HCT116 (cell line): ENCODE data around the gene CA14. TPM values are rescaled to one million over a fixed set of nuclear protein-coding genes. Genes with fewer than 3 reads are reported as not detected.

Experiments
- ATAC-seq: fragments of 200-7000 bp; cut with Tn5 transposase; 2 replicates; pipeline ENCODE4 v1.9.1; 2020; ENCODE audit warnings: mild to moderate bottlenecking, moderate library complexity
- BruUV-seq: library from RNA; stranded (reverse); fragments of 400-500 nt; replicated peaks from 2 replicates; lab custom pipeline; 2021; lab: Mats Ljungman, UMichigan
- CTCF ChIA-PET: fragments of 300-600 bp; sonication (Branson Sonifier 250); formaldehyde crosslinking; loops from one replicate; lab custom pipeline; 2021; ENCODE audit warnings: antibody characterized with exemption; lab: Charles Lee
- POLR2A ChIA-PET: fragments of 300-600, 350-600 bp; sonication (Branson Sonifier 250); formaldehyde crosslinking; loops from one replicate; lab custom pipeline; 2021; ENCODE audit warnings: antibody characterized with exemption; lab: Charles Lee
- RAD21 ChIA-PET, 2 experiments: fragments of 300-600 bp; sonication (Branson Sonifier 250); formaldehyde crosslinking; loops; one replicate each; lab custom pipeline; 2023; ENCODE audit warnings: low total read pairs in 2 of 2; ENCODE audit not compliant: uncharacterized antibody in 2 of 2, unreplicated experiment in 2 of 2, low non-redundant PET in 1 of 2; lab: Charles Lee
- DNase-seq: peaks from one replicate; pipeline ENCODE4 v3.0.0-alpha.2; 2010; ENCODE audit warnings: low read depth, low spot score
- H2AFZ ChIP-seq: fragments of 200-600 bp; shearing (Covaris generic), sonication (generic); 2 replicates; pipeline ENCODE4 v1.6.1; 2017; ENCODE audit warnings: low read depth, mixed run types, mixed read lengths, antibody characterized with exemption, low read length; ENCODE audit not compliant: poor library complexity, severe bottlenecking
- H3K27ac ChIP-seq: 2 replicates; pipeline ENCODE4 v1.5.1; 2012; ENCODE audit warnings: low read depth, low read length
- H3K27me3 ChIP-seq: fragments of 200-600 bp; sonication (generic); 2 replicates; pipeline ENCODE4 v1.6.1; 2016; ENCODE audit warnings: mixed run types, low read length, mixed read lengths; ENCODE audit not compliant: insufficient read depth
- H3K36me3 ChIP-seq, 2 experiments: fragments of 200-500 bp in 1 of 2; fragments of 200-600 bp in 1 of 2; sonication (Bioruptor generic) in 1 of 2; sonication (generic) in 1 of 2; 2 replicates each; pipeline versions ENCODE4 v1.5.1 to v1.6.1; 2014 to 2016; ENCODE audit warnings: low read length in 2 of 2, inconsistent platforms in 1 of 2, mixed read lengths in 1 of 2, mixed run types in 1 of 2; ENCODE audit not compliant: insufficient read depth in 2 of 2, control insufficient read depth in 1 of 2
- H3K4me1 ChIP-seq, 2 experiments: fragments of 200-600 bp in 1 of 2; sonication (generic) in 1 of 2; 2 replicates each; pipeline versions ENCODE4 v1.5.1 to v1.6.1; 2012 to 2017; ENCODE audit warnings: low read length in 2 of 2, inconsistent platforms in 1 of 2, mild to moderate bottlenecking in 1 of 2, mixed read lengths in 1 of 2, mixed run types in 1 of 2, moderate library complexity in 1 of 2; ENCODE audit not compliant: insufficient read depth in 2 of 2, control insufficient read depth in 1 of 2
- H3K4me2 ChIP-seq: fragments of 200-600 bp; sonication (generic); 2 replicates; pipeline ENCODE4 v1.6.1; 2017; ENCODE audit warnings: mixed run types, low read length, mixed read lengths
- H3K4me3 ChIP-seq, 2 experiments: fragments of 200-600 bp in 1 of 2; sonication (generic) in 1 of 2; replicated peaks in 1 of 2; 2 replicates each; pipeline ENCODE4 v1.5.1; 2011 to 2016; ENCODE audit warnings: low read length in 2 of 2, control low read depth in 1 of 2, low read depth in 1 of 2, mild to moderate bottlenecking in 1 of 2, mixed read lengths in 1 of 2, mixed run types in 1 of 2
- H3K79me2 ChIP-seq: fragments of 200-600 bp; sonication (generic); 2 replicates; pipeline ENCODE4 v1.6.1; 2017; ENCODE audit warnings: mild to moderate bottlenecking, mixed run types, low read length, moderate library complexity, mixed read lengths; ENCODE audit not compliant: insufficient read depth
- H3K9ac ChIP-seq: fragments of 200-600 bp; sonication (generic); 2 replicates; pipeline ENCODE4 v1.6.1; 2016; ENCODE audit warnings: low read length, mixed read lengths
- H3K9me2 ChIP-seq: fragments of 200-600 bp; sonication (generic), shearing (Covaris generic); 2 replicates; pipeline ENCODE4 v1.6.1; 2017; ENCODE audit warnings: mixed run types, mild to moderate bottlenecking, moderate library complexity; ENCODE audit not compliant: insufficient read depth
- H3K9me3 ChIP-seq, 2 experiments: fragments of 200-500 bp in 1 of 2; fragments of 200-600 bp in 1 of 2; sonication (Bioruptor generic) in 1 of 2; sonication (generic) in 1 of 2; 2 replicates each; pipeline ENCODE4 v1.6.1; 2014 to 2017; ENCODE audit warnings: low read length in 2 of 2, mixed read lengths in 2 of 2, inconsistent platforms in 1 of 2, low read depth in 1 of 2, mild to moderate bottlenecking in 1 of 2, mixed run types in 1 of 2, moderate library complexity in 1 of 2; ENCODE audit not compliant: control insufficient read depth in 1 of 2, insufficient read depth in 1 of 2
- H4K20me1 ChIP-seq: fragments of 200-600 bp; sonication (generic), shearing (Covaris generic); 2 replicates; pipeline ENCODE4 v1.6.1; 2017; ENCODE audit warnings: mixed run types, mild to moderate bottlenecking, moderate library complexity; ENCODE audit not compliant: insufficient read depth
- CBX3 ChIP-seq: IDR thresholded peaks from 2 replicates; pipeline ENCODE4 v1.6.1; 2012; ENCODE audit warnings: low read depth
- CEBPB ChIP-seq: IDR thresholded peaks from 2 replicates; pipeline ENCODE4 v1.6.1; 2012; ENCODE audit warnings: low read depth
- EGR1 ChIP-seq: IDR thresholded peaks from 2 replicates; pipeline ENCODE4 v1.6.1; 2012; ENCODE audit warnings: low read depth
- ELF1 ChIP-seq: IDR thresholded peaks from 2 replicates; pipeline ENCODE4 v1.6.1; 2012; ENCODE audit warnings: low read depth, borderline replicate concordance
- EZH2 ChIP-seq: fragments of 200-600 bp; sonication (generic); IDR thresholded peaks from 2 replicates; pipeline ENCODE4 v1.6.1; 2017; ENCODE audit warnings: antibody characterized with exemption, mixed run types
- EZH2phosphoT487 ChIP-seq: fragments of 200-600 bp; IDR thresholded peaks from 2 replicates; pipeline ENCODE4 v1.6.1; 2018; ENCODE audit warnings: antibody characterized with exemption, borderline replicate concordance
- FOSL1 ChIP-seq: IDR thresholded peaks from 2 replicates; pipeline ENCODE4 v1.6.1; 2012; ENCODE audit warnings: low read depth
- JUND ChIP-seq: IDR thresholded peaks from 2 replicates; pipeline ENCODE4 v1.6.1; 2012
- MAX ChIP-seq: IDR thresholded peaks from 2 replicates; pipeline ENCODE4 v1.6.1; 2012
- POLR2A ChIP-seq: IDR thresholded peaks from 2 replicates; pipeline ENCODE4 v1.7.0; 2011; ENCODE audit warnings: borderline replicate concordance; ENCODE audit not compliant: insufficient read depth, insufficient read length; ENCODE audit errors: extremely low read depth
- POLR2AphosphoS5 ChIP-seq: IDR thresholded peaks from 2 replicates; pipeline ENCODE4 v1.6.1; 2011; ENCODE audit warnings: mild to moderate bottlenecking, low read depth, low read length, moderate library complexity
- RAD21 ChIP-seq: IDR thresholded peaks from 2 replicates; pipeline ENCODE4 v1.6.1; 2012; ENCODE audit warnings: low read depth, mild to moderate bottlenecking
- REST ChIP-seq: IDR thresholded peaks from 2 replicates; pipeline ENCODE4 v1.6.1; 2012; ENCODE audit warnings: low read depth
- SIN3A ChIP-seq: IDR thresholded peaks from 2 replicates; pipeline ENCODE4 v1.6.1; 2012; ENCODE audit warnings: low read depth
- SP1 ChIP-seq: IDR thresholded peaks from 2 replicates; pipeline ENCODE4 v1.6.1; 2012; ENCODE audit warnings: low read depth
- SRF ChIP-seq: IDR thresholded peaks from 2 replicates; pipeline ENCODE4 v1.6.1; 2012; ENCODE audit warnings: low read depth
- TCF7L2 ChIP-seq: IDR thresholded peaks from 2 replicates; pipeline ENCODE4 v1.7.0; 2011; ENCODE audit warnings: borderline replicate concordance, inconsistent platforms; ENCODE audit not compliant: insufficient read depth, insufficient read length; ENCODE audit errors: extremely low read depth
- YY1 ChIP-seq: IDR thresholded peaks from 2 replicates; pipeline ENCODE4 v1.6.1; 2011; ENCODE audit warnings: low read length, low read depth, moderate library complexity, mild to moderate bottlenecking; ENCODE audit not compliant: insufficient replicate concordance; ENCODE audit errors: extremely low read depth
- ZBTB33 ChIP-seq: IDR thresholded peaks from 2 replicates; pipeline ENCODE4 v1.6.1; 2011; ENCODE audit warnings: mild to moderate bottlenecking, low read length, moderate library complexity; ENCODE audit not compliant: insufficient replicate concordance; ENCODE audit errors: extremely low read depth
- ZNF274 ChIP-seq: fragments of 200-500 bp; sonication (Bioruptor generic); IDR thresholded peaks from 2 replicates; pipeline ENCODE4 v1.6.1; 2014; ENCODE audit warnings: mild to moderate bottlenecking, low read depth, low read length, inconsistent platforms
- intact Hi-C: fragments of 100-400 bp; cut with micrococcal nuclease; formaldehyde crosslinking; loops from 2 replicates; pipeline ENCODE4 v1.10.0; 2022
- total RNA-seq: library from RNA; stranded (reverse); gene quantifications from one replicate; pipeline ENCODE4 v1.2.1, GENCODE V29; 2021; ENCODE audit not compliant: unreplicated experiment

The CA14 gene
- total RNA-seq, 1 experiment from 2014 or later, result 0.39 TPM

- TF ChIP-seq ZBTB33 (no peak), ZNF274 (no peak), SRF (no peak), SP1 (no peak), JUND (no peak), EZH2 (no peak), RAD21 (no peak)
- TF ChIP-seq, all 23 proteins: peak for 0
These were observed 826 bp upstream of the CA14 start (continued) for GRCh38 chr1:150256554-150257341.

GRCh38 chr1:150259217-150259616 is 1.6 kb downstream of the CA14 start:
- Histone ChIP-seq H3K4me2 (peak overlapping the region; percentile 76), H3K27me3 (no peaks in the 10 kb centered on the region), H3K36me3 (no peaks in the 10 kb centered on the region), H4K20me1 (no peaks in the 10 kb centered on the region), H2AFZ (no peak overlapping the region), H3K79me2 (no peaks in the 10 kb centered on the region), H3K4me1 (peaks cover 30 to 61% of the 10 kb centered on the region in 2 experiments), H3K4me3 (no peak overlapping the region; a peak in 1 of 4 replicates), H3K27ac (peak overlapping the region; percentile 70; the same call in 1 of the 2 replicates), H3K9ac (0 out of 2 replicates have a peak overlapping the region, but pooled peaks have one; percentile 42), H3K9me3 (no peaks in the 10 kb centered on the region), H3K9me2 (no peaks in the 10 kb centered on the region)
- no peak for TF ChIP-seq POLR2AphosphoS5
- TF ChIP-seq RAD21, result no peak
- TF ChIP-seq YY1, result no peak
- TF ChIP-seq EZH2phosphoT487, result no peak
- no peak for TF ChIP-seq MAX
- TF ChIP-seq EGR1, result no peak
- no peak for TF ChIP-seq POLR2A
- TF ChIP-seq EZH2, result no peak
- no peak for TF ChIP-seq REST
- TF ChIP-seq TCF7L2, result no peak
- no peak for TF ChIP-seq ELF1
- no peak for TF ChIP-seq SIN3A
- no peak for TF ChIP-seq CEBPB
- TF ChIP-seq SRF, result no peak
- no peak for TF ChIP-seq CBX3
- TF ChIP-seq JUND, result no peak
- TF ChIP-seq FOSL1, result no peak
- no peak for TF ChIP-seq ZNF274
- BruUV-seq, result no TSS peak
- POLR2A ChIA-PET, result interaction anchor here (1.6 kb wide), 1 partner anchor 274 kb away, joined by 3 read pairs; no protein-coding TSS in a partner anchor
- RAD21 ChIA-PET, result no interaction called here
- DNase-seq (no peak), ATAC-seq (no peak)
- intact Hi-C loops, result loop anchor here (5.0 to 10.0 kb wide), 5 partner anchors 63 to 738 kb away; partner anchors contain the start of gene PRPF3
- CTCF ChIA-PET, result interaction anchor here (0.8 to 1.2 kb wide), 3 partner anchors 14 to 273 kb away, joined by 3 to 5 read pairs (median 3); no protein-coding TSS in a partner anchor
